HG03521 (cell line): ENCODE data around the gene ADRA2C.

Experiments
- ATAC-seq: cut with Tn5 transposase; IDR thresholded peaks from one replicate; pipeline ENCODE4 v1.9.1; 2021; ENCODE audit warnings: mild to moderate bottlenecking, moderate library complexity; ENCODE audit not compliant: unreplicated experiment

The ADRA2C gene

DNA sequence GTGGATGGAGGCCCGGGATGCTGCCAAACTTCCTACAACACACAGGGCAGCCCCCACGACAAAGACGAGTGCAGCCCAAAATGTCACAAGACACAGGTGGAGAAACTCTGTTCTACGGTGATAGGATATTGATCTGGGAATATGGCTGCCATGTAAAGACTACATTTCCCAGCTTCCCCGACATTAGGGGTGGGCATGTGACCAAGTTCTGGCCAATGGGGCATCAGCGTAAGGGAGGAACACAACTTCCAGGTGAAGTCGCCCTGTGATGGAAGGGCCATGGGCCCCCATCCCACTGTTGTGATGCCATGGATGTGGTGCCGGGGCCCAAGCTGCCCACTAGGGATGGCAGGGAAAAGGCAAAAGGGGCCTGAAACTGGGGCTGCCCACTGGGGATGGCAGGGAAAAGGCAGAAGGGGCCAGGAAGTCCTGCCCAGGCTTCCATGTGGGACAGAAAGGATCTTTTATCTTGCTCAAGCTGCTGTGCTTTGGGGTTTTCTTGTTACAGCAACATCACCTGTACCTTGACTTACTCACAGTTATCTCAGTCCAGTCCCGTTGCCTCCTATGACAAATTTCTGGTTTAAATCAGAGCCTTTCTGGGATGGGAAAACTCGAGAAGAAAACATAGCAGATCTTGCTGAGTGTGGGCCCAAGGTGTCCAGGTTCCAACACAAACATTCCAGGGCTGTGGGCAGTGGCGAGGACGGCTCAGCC lies 9.7 kb upstream of the ADRA2C start:
- ATAC-seq, result no peak

DNA sequence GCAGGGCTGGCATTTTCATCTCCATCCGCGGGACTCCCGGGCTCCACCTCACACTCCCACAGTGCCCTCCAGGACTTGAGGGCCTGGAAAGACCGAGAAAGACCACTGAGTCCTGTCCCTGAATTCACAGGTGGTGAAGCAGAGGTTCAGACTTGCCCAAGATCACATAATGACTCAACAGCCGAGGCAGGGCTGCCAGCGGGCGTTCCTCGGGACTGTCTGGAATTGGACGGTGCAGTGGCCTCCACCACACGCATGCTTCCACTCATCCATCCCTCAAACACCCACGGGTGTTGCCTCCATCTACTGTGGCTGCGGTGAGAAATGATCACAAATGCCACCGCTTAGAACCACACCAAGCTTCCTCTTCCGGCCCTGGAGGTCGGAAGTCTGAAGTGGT lies 6.9 kb upstream of the ADRA2C start:
- no peak for ATAC-seq

DNA sequence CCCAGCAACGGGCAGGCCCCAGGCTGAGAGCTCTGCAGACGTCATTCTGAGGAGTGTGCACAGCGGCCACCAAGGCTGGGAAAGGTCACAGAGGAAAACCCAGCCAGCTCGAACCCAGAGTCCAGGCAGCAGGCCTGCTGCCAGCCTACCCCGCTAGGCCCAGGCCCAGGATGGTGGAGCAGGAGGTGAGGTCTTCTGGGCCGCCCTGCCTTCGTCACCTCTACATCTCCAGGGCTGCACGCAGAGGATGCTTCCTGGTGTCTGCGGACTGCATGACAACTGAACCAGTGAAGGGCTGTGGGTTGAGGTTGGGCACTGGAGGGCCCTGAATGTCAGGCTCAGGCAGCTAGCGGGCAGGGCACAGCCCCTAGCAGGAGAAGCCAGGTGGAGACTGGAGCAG lies 5.8 kb upstream of the ADRA2C start:
- ATAC-seq, result no peak

DNA sequence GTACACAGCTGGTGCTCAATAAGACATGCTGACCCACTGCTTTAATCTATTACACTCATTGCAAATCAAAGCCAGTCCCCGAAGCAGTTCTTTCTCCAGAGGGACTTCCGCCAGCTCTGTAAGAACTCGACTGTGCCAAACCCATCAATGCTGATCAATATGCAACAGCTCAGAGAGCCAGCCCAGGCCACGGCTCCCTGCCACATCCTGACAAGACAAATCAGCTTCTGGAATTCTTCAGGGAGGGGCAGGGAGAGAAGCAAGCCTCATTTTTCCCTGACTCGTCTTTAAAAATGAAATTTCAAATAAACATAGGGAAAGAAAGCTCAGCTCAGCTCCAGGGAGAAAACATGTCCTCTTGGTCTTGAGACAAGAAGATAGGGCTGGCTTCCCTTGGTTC lies 5.3 kb upstream of the ADRA2C start:
- ATAC-seq, result no peak

DNA sequence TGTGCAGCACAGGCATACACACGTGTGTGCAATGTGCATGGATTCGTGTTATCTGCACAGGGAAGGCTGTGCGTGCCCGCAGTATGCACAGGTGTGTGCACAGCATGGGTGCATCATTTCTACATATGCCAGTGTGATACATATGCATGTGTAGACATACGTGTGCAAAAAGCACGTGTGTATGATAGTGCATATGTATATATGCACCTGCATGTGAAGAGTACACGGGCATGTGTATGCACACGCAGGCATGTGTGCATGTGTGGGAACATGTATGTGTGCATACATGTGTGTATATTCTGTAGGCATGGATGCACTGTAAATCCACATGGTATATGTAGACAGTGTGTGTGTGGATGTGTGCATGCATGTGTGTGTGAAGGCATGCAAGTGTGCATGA lies 3.9 kb upstream of the ADRA2C start:
- no peak for ATAC-seq

DNA sequence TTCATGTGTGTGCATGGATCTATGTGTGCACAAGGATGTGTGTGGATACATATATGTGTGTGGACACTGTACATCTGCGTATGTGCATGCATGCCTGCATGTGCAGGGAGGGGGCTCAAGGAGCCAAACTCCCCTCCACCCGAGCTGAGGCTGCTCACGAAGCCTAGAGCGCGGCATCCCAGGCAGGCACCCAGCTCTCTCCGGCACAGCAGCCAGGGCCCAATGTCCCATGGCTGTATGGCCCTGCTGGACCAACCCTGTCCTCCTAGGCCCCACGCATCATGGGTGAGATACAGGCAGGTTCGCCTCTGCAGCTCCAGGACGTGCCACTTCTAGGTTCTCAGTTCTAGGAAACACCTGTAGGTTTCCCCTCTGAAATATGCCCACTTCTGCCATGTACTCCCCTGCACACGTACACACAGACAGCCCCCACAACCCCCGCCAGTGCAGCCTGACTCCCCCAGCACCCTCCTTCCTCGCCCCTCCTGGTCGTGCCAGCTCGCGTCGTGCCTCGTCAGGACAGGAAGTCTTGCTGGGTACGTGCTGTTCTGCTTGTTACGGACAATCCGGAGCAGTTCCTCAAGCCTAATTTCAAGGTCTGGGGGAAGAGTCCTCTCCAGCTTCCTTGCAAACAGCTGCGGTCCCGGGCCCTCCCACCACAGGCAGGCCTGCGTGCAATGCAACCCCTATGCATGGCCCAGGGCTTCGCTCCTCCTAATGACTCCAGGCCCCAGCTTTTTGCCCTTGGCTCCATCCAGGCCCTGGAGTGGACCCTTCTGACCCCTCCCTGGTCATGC lies 3.2 kb upstream of the ADRA2C start:
- no peak for ATAC-seq

DNA sequence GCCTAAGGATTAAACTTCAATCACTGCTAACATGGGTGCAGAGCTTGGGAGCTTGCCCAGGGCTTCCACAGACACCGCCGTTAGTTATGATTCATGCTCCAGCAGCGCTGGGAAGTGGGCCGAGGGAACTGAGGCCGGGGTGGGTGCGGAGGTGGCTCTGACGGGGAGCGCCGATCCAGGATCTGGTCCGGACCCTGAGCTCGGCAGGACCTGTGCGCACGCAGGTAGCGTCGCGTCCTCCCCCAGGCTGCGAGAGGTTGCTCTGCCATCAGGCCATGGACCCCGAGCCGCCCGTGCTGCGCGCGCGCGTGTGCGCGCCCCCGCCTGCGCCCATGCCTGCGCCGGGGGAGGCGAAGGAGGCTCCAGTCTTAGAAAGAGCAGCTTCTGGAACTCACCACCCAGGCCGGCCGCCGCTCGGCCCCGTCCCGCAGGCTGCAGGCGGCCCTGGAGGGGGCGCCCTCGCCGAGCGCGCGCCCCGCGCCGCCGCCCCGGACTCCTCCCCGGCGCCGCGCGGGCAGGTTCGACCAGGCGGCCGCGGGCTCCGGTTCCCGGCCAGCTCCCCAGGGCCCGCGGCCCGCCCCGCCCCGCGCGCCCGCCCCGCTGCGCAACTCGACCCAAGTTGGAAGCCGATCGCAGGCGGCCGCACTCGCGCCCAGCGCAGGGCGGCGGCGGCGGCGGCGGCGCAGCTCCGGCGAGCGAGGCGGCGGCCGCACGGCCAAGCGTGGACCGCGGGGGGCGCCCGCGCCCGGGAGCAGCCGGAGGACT lies 732 bp upstream of the ADRA2C start:
- ATAC-seq, result no peak

DNA sequence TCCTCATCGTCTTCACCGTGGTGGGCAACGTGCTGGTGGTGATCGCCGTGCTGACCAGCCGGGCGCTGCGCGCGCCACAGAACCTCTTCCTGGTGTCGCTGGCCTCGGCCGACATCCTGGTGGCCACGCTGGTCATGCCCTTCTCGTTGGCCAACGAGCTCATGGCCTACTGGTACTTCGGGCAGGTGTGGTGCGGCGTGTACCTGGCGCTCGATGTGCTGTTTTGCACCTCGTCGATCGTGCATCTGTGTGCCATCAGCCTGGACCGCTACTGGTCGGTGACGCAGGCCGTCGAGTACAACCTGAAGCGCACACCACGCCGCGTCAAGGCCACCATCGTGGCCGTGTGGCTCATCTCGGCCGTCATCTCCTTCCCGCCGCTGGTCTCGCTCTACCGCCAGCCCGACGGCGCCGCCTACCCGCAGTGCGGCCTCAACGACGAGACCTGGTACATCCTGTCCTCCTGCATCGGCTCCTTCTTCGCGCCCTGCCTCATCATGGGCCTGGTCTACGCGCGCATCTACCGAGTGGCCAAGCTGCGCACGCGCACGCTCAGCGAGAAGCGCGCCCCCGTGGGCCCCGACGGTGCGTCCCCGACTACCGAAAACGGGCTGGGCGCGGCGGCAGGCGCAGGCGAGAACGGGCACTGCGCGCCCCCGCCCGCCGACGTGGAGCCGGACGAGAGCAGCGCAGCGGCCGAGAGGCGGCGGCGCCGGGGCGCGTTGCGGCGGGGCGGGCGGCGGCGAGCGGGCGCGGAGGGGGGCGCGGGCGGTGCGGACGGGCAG lies 792 bp downstream of the ADRA2C start:
- no peak for ATAC-seq

DNA sequence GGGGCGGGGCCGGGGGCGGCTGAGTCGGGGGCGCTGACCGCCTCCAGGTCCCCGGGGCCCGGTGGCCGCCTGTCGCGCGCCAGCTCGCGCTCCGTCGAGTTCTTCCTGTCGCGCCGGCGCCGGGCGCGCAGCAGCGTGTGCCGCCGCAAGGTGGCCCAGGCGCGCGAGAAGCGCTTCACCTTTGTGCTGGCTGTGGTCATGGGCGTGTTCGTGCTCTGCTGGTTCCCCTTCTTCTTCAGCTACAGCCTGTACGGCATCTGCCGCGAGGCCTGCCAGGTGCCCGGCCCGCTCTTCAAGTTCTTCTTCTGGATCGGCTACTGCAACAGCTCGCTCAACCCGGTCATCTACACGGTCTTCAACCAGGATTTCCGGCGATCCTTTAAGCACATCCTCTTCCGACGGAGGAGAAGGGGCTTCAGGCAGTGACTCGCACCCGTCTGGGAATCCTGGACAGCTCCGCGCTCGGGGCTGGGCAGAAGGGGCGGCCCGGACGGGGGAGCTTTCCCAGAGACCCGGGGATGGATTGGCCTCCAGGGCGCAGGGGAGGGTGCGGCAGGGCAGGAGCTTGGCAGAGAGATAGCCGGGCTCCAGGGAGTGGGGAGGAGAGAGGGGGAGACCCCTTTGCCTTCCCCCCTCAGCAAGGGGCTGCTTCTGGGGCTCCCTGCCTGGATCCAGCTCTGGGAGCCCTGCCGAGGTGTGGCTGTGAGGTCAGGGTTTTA lies 1.5 kb downstream of the ADRA2C start:
- no peak for ATAC-seq

DNA sequence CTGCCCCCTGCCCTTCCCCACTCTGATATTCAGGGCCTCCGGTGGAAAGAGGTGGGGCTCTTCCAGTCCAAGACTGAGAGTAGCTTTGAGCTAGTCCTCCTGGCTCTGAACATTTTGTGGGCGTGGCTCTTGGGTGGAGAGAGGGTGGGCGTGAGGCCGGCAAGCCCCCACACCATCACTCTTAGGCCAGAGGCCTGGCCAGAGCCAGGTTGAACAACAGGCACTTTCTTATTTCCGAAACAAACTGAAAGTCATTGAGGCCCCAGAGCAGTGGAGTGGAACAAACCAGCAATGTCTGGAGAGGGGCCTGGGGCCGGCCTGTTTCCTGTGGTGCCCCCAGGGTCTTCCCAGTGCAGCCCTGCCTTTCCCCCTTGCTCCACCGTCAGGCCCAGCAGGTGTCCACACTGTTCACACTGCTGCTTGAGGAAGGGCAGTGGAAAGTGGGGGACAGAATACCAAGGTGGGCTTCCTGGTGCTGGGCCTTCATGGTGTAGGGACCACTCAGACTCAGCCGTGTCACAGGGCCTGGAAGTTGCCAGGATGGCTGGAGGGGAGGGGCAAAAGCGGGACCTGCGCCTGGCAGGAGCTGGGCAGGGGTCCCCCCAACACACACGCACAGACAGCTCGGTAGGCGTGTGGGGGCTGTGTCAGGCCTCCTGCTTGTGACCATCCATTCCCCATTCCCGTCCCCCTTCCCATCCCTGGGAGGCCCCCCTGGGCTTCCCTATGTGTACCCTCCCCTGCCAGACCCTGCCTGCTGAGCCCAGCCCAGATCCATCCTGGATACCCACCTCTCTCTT lies 2.9 kb downstream of the ADRA2C start:
- no peak for ATAC-seq

DNA sequence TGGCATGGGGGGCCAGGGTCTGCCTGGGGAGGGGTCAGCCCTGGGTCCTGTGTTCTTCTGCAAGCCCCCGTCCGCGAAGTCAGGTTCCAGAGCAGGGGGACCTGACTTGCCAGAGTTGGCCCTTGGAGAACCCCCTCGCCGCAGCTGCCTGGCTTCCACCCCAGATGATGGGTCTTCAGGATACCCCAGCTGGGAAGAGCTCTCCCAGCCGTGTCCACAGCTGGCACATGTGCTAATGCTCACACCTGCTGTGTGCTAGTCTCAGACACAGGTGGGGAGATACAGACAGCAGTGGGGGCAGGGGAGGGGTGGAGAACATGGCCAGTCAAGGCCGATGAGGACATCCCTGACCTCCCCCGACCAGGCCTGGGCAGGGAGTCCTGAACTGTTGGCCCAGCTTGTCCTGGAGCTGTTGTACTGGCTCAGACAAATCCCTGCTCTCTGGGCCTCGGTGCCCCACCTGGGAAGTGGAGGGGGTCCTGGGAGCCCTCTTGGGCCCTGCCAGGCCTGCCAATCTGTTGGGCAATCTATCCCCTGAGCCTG lies 3.5 kb downstream of the ADRA2C start:
- no peak for ATAC-seq

DNA sequence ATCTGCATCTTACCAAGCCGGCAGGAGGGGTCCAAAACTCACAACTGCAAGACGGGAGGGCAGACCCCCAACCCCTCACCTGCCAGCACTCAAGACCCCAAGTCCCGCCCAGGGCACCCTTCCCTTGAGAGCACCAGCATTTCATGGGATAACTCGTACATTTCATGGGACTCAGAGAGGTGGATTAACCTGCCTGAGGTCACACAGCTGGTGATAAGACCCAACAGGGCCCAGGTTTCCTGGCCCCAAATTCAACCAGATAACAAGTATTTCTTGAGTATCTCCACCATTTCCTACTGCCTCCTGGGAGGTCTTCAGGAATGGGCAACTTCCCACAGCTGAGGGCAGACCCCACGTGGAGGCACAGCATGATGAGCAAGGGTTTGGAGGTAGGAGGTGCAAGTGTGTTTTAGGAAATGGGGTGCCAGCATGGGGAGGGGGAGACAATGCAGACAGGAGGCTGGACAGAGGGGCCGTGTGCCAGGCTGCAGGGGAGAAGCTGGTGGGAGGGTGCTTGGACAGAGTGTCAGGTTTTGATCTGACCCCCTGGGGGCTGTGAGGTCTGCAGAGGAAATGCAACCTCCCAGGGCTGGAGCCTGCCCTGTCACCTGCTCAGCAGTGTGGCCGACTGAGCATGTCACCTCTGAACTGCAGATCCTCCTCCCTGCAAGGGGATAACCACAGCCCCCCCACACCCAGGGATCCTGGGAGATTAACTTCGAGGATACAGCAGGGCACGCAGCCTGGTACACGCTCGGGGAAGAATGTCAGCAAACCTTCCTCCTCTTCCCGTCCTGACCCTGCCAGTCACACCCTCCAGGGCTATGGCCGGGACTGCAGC lies 4.4 kb downstream of the ADRA2C start:
- ATAC-seq, result no peak

DNA sequence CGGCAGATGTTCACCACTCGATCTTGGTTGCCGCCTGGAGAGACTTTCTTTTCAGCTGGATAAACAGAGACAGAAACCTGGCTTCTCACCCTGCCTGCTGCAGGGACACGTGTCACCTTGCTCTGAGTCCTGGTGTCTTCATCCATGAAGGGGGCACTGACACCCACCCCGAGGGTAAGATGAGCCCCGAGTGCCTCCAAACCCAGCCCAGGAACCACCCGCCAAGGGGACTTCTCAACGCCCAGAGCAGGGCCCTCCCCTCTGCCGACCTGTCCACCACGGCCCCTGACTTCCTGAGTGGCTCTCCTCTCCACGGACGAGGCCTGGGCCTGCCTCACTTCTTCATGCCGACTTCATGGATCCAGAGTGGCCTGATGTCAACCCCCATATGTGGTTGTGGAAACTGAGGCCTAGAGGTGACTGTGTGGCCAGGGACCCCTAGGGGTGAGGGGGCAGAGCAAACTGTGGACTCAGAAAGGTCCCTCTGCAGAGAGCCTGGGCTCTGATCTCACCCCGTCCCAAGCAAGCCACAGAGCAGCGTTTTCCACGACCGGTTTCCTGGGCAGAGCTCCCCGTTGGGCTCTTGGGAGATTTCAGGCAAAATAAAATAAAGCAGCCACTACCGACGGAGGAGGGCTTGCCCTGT lies 5.1 kb downstream of the ADRA2C start:
- ATAC-seq, result no peak

DNA sequence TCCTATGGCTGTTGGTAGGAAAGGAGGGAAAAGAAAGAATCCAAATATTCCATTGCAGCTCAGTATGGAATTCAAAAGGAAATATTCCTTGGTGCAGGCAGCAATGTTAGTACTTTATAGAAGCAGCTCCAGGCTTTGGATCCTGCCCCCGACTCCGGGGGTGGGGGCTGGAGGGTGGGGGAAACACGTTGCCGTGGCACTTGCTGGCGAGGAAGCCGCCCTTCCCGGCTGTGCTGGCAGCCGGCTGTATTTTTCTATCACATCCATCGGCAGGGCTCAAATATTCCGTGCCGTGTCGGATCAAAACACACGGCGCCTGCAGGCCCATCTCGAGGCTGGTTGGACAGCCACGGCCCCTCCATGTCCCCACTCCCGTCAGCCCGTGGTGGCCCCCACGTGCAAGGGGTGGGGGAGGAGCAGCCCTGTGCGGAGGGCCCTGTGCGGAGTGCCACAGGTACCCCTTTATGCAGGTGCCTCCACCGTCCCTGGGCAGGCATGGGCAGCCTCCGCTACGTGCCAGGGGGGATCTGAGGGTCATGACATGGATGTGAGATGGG lies 5.8 kb downstream of the ADRA2C start:
- ATAC-seq, result no peak

DNA sequence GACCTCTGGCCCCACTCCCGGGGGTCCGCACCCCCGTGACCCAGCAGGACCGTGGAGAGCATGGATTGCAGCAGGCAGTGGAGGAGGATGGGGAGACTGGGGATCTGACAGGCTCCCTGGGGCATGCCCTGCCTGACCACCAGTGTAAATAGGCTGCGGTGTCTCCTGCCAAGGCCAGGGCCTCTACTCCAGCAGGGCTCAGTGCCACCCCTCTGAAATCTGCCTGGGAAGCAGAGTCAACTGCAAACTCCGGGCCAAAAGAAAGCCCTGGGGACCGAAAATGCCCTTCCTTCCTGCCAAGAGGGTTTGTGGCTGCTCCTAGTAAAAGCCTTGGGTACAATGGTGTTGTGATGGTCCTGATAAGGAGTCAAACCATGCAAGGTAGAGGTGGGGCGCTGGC lies 6.4 kb downstream of the ADRA2C start:
- ATAC-seq, result no peak

DNA sequence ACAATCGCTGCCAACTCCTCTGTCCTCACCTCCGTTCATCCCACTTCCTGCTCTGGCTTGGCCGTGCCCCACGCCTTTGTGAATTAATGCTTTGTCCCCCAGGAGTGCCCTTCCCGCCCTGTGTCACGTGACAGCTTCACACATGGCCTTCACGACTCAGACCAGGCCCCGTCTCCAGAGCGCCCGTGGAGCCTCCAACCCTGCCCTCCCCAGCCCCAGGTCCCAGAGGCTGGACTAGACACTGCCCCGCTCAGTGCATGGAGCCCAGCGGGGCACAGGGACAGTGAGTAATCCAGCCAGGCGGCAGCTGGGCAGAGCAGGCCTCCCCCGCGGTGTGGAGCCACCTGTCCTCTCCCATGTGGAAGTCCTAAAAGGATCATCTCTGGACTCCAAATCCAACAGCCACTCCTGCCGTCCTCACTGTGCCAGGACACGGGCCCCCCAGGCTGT lies 7.4 kb downstream of the ADRA2C start:
- ATAC-seq, result no peak

DNA sequence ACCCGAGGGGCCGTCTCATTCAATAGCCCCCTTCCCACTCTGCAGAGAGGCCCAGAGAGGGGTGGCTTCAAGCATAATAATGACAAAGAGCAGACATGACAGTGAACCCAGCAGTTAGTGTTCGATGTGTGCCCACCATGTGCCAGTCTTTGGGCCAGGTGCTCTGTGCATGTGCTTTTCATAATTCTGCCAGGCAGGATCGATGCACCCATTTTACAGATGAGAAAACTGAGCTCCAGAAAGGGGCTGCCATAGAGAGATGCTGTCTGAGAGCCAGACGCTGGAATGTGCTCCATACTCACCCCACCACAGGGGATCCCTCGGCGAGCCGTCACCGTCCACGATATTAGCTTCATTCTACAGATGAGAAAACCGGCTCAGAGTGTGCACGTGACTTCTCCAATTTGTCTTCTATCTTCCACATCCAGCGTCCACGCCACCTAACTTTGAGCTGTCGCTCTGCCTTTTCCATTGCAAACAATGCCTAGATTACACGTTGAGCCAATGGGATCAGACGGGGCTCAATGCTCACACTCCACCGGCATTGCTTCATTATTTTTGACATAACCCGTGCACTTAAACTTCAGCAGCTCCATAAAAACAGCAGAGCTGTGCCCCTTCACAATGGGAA lies 8.2 kb downstream of the ADRA2C start:
- ATAC-seq, result no peak
